Ammon's horn (tissue), 1 donor: ENCODE measurements around the gene HSFY1.
"Not testable (repeated sequence)": the region's sequence is repeated elsewhere in the genome, so short reads cannot be mapped to it uniquely, and the experiment has no call there.

Source experiments
- DNase-seq: peaks from one replicate; pipeline ENCODE4 v3.0.0-alpha.2; 2016; ENCODE audit warnings: low spot score

HSFY1 gene

GRCh38 chrY:18546420-18546819 is at the start of gene HSFY1:
TSS of gene HSFY1 (plus strand) at chrY:18546720. CDS start at chrY:18546788, 68 bp downstream.
- DNase-seq: not testable (repeated sequence)

GRCh38 chrY:18504266-18504665 is 42.3 kb upstream of the HSFY1 start:
- not testable (repeated sequence) for DNase-seq

GRCh38 chrY:18530995-18531655 is 15.4 kb upstream of the HSFY1 start:
- not testable (repeated sequence) for DNase-seq

- not testable (repeated sequence) for DNase-seq
Observed at GRCh38 chrY:18538952-18539351, 7.6 kb upstream of the HSFY1 start.

- DNase-seq: not testable (repeated sequence)
Observed at GRCh38 chrY:18553132-18553531, 6.6 kb downstream of the HSFY1 start.

- not testable (repeated sequence) for DNase-seq
Observed at GRCh38 chrY:18565915-18566314, 19.4 kb downstream of the HSFY1 start.
